ENCODE data around the gene AGAP1.

Gene AGAP1

DNA sequence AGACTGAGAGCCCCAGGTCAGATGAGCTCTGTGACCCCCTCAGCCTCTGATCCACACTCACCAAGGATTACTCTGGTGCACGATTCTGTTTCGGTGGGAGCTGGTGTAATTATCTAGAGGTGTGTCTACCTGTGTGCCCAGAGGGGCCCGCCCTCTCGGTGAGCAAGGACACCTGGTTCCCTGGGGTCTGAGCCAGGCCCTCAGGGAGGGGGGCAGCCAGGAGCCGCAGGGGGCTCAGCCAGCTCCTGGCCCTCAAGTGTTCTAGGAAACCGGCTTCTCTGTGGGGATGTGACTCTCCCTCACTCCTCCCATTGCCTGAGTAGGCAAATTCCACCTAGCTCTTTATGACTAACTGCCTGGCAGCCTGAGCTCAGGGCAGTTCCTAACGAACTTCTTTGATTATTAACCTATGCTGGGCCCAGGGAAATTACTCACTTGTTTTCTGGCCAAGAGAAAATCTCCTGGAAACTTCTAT lies 17.4 kb downstream of the AGAP1 start:
- TF ChIP-seq REST (IDR thresholded peaks at IDR 0.05; ENCODE audit: insufficient read depth in 1 of 2, low read depth in 2 of 2, low read length in 2 of 2) (no peak), SIN3A (IDR thresholded peaks at IDR 0.05; ENCODE audit: borderline replicate concordance, insufficient read depth, low read length) (no peak), FOXP2 (optimal IDR thresholded peaks at IDR 0.05; ENCODE audit: borderline replicate concordance, extremely low read depth, extremely low read length, insufficient read depth) (no peak), TAF1 (IDR thresholded peaks at IDR 0.05; ENCODE audit: borderline replicate concordance, insufficient read depth, low read length) (no peak), POLR2AphosphoS5 (IDR thresholded peaks at IDR 0.05; ENCODE audit: low read depth, low read length) (no peak)

DNA sequence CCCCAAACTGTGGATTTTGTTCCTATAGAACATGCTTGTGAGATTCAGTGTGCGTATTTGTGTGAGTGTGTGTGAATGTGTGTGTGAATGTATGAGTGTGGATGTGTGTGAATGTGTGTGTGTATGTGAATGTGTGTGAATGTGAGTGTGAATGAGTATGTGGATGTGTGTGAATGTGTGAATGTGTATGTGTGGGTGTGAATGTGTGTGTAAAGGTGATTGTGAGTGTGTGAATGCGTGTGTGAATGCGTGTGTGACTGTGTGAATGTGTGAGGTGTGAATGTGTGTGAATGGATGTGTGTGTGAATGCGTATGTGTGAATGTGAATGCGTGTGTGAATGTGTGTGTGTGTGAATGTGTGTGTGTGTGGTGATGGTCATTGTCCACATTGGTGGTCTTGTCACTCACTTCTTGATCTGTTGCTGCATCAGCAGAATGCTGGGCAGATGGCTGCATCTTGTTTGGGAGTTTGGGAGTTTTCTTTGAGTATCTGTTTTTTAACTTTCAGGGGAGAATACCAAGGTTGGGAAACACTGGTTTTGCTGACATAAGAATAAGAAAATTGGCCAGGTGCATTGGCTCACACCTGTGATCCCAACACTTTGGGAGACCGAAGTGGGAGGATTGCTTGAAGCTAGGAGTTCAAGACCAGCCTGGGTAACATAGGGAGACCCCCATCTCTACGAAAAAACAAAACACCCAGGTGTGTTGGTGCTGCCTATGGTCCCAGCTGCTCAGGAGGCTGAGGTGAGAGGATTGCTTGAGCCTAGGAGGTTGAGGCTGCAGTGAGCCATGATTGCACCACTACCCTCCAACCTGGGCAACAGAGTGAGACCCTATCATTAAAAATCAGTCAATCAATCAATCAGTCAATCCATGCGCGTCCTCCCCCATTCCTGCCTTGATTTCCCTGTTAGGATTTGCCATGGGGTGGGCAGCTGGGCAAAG lies 18.2 kb downstream of the AGAP1 start:
- TF ChIP-seq POLR2AphosphoS5 (IDR thresholded peaks at IDR 0.05; ENCODE audit: low read depth, low read length) (no peak), REST (IDR thresholded peaks at IDR 0.05; ENCODE audit: insufficient read depth in 1 of 2, low read depth in 2 of 2, low read length in 2 of 2) (no peak), SIN3A (IDR thresholded peaks at IDR 0.05; ENCODE audit: borderline replicate concordance, insufficient read depth, low read length) (no peak), TAF1 (IDR thresholded peaks at IDR 0.05; ENCODE audit: borderline replicate concordance, insufficient read depth, low read length) (no peak), FOXP2 (optimal IDR thresholded peaks at IDR 0.05; ENCODE audit: borderline replicate concordance, extremely low read depth, extremely low read length, insufficient read depth) (no peak)

GRCh38 chr2:235512699-235513053 lies 18.8 kb downstream of the AGAP1 start:
- TF ChIP-seq SIN3A (IDR thresholded peaks at IDR 0.05; ENCODE audit: borderline replicate concordance, insufficient read depth, low read length) = no peak
- no peak for TF ChIP-seq POLR2AphosphoS5 (IDR thresholded peaks at IDR 0.05; ENCODE audit: low read depth, low read length)
- no peak for TF ChIP-seq TAF1 (IDR thresholded peaks at IDR 0.05; ENCODE audit: borderline replicate concordance, insufficient read depth, low read length)
- TF ChIP-seq REST (IDR thresholded peaks at IDR 0.05; ENCODE audit: insufficient read depth in 1 of 2, low read depth in 2 of 2, low read length in 2 of 2) = no peak
- TF ChIP-seq FOXP2 (optimal IDR thresholded peaks at IDR 0.05; ENCODE audit: borderline replicate concordance, extremely low read depth, extremely low read length, insufficient read depth) = no peak

DNA sequence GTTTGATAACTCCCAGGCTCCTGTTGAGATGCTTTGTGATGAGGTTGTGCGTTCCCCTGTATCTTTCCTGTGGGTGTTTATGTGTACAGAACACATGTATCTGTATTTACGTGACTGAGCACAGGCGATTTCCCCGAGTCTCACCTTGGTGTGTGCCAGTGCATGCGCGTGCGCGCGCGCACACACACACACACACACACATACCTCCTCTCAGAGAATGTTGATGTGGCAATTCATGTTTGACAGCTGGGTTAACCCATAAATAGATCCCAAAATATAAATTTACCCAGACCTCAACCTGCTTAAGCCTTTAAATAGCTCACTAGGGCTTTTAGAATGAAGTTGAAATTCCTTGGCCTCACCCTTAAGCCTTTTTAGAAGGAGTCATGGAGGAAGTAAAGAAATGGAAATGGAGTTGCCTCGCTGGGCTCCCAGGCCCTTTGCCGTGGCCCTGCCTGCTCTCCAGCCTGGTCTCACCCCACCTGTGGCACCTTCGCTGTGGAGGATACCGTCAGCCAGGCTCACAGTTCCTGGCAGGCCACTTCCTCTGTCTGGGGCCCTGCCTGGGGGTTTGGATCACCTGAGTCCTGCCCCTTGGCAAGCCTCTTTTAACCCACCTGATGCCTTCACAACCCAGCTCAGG lies 20.3 kb downstream of the AGAP1 start:
- no peak for TF ChIP-seq REST (IDR thresholded peaks at IDR 0.05; ENCODE audit: insufficient read depth in 1 of 2, low read depth in 2 of 2, low read length in 2 of 2)
- no peak for TF ChIP-seq TAF1 (IDR thresholded peaks at IDR 0.05; ENCODE audit: borderline replicate concordance, insufficient read depth, low read length)
- TF ChIP-seq SIN3A (IDR thresholded peaks at IDR 0.05; ENCODE audit: borderline replicate concordance, insufficient read depth, low read length) = no peak
- no peak for TF ChIP-seq POLR2AphosphoS5 (IDR thresholded peaks at IDR 0.05; ENCODE audit: low read depth, low read length)
- TF ChIP-seq FOXP2 (optimal IDR thresholded peaks at IDR 0.05; ENCODE audit: borderline replicate concordance, extremely low read depth, extremely low read length, insufficient read depth) = no peak
